Liver (tissue), 9 donors: Measurements from ENCODE around the gene RGS3. TPM values are rescaled to one million over a fixed set of nuclear protein-coding genes. Genes with fewer than 3 reads are reported as not detected.
A peak's percentile ranks its signal among the peaks of the same experiment; 100 is the strongest.

Source experiments
- DNase-seq: peaks from one replicate; pipeline ENCODE4 v3.0.0-alpha.2; 2017; ENCODE audit warnings: low spot score
- H3K27ac ChIP-seq, 2 donors: one replicate each; pipeline ENCODE4 v1.7.0; 2013; ENCODE audit warnings: inconsistent platforms in 2 of 2, low read length in 2 of 2, control low read depth in 1 of 2, low read depth in 1 of 2, mild to moderate bottlenecking in 1 of 2
- H3K27me3 ChIP-seq, 4 donors: one replicate each; pipeline versions ENCODE4 v1.6.1 to v1.7.0; 2013; ENCODE audit warnings: low read length in 3 of 4, inconsistent platforms in 1 of 4, mild to moderate bottlenecking in 1 of 4, moderate library complexity in 1 of 4; ENCODE audit not compliant: control insufficient read depth in 4 of 4, insufficient read depth in 4 of 4
- H3K36me3 ChIP-seq, 4 donors: one replicate each; pipeline versions ENCODE4 v1.6.1 to v1.7.0; 2013; ENCODE audit warnings: low read length in 3 of 4, mild to moderate bottlenecking in 3 of 4, low read depth in 1 of 4, moderate library complexity in 1 of 4; ENCODE audit not compliant: control insufficient read depth in 4 of 4, insufficient read depth in 3 of 4
- H3K4me1 ChIP-seq, 4 donors: one replicate each; pipeline versions ENCODE4 v1.6.1 to v1.7.0; 2013; ENCODE audit warnings: low read length in 3 of 4, mild to moderate bottlenecking in 3 of 4, moderate library complexity in 1 of 4; ENCODE audit not compliant: control insufficient read depth in 4 of 4, insufficient read depth in 4 of 4
- H3K4me3 ChIP-seq, 3 donors: one replicate each; pipeline versions ENCODE4 v1.6.1 to v1.7.0; 2013; ENCODE audit warnings: low read length in 3 of 3, control low read depth in 1 of 3, low read depth in 1 of 3, mild to moderate bottlenecking in 1 of 3
- H3K9ac ChIP-seq, 2 donors: one replicate each; pipeline ENCODE4 v1.7.0; 2013; ENCODE audit warnings: low read length in 2 of 2, mild to moderate bottlenecking in 2 of 2, moderate library complexity in 2 of 2, control low read depth in 1 of 2, low read depth in 1 of 2
- H3K9me3 ChIP-seq, 4 donors: one replicate each; pipeline versions ENCODE4 v1.6.1 to v1.7.0; 2013; ENCODE audit warnings: low read length in 3 of 4; ENCODE audit not compliant: control insufficient read depth in 4 of 4
- CTCF ChIP-seq: fragments of 150-350 bp; IDR thresholded peaks from 2 replicates; pipeline ENCODE4 v1.5.1; 2017; ENCODE audit warnings: improper control_type of control experiment, low read depth, low read length; ENCODE audit not compliant: missing input control
- FOXA2 ChIP-seq: IDR thresholded peaks from 2 replicates; pipeline ENCODE4 v1.6.1; 2016; ENCODE audit warnings: antibody characterized with exemption
- GABPA ChIP-seq, 2 donors: IDR thresholded peaks in 1 of 2; conservative IDR thresholded peaks in 1 of 2; 2 replicates each; pipeline ENCODE4 v1.6.1; 2016; ENCODE audit warnings: antibody characterized with exemption in 2 of 2, mild to moderate bottlenecking in 1 of 2, moderate library complexity in 1 of 2
- HNF4G ChIP-seq: IDR thresholded peaks from 2 replicates; pipeline ENCODE4 v1.6.1; 2016; ENCODE audit warnings: antibody characterized with exemption
- JUND ChIP-seq, 2 donors: IDR thresholded peaks; 2 replicates each; pipeline ENCODE4 v1.6.1; 2016; ENCODE audit warnings: antibody characterized with exemption in 2 of 2
- NR2F2 ChIP-seq: IDR thresholded peaks from 2 replicates; pipeline ENCODE4 v1.6.1; 2016; ENCODE audit warnings: antibody characterized with exemption
- RXRA ChIP-seq, 2 donors: IDR thresholded peaks; 2 replicates each; pipeline ENCODE4 v1.6.1; 2017 to 2018; ENCODE audit warnings: antibody characterized with exemption in 2 of 2, mild to moderate bottlenecking in 1 of 2
- SP1 ChIP-seq: IDR thresholded peaks from 2 replicates; pipeline ENCODE4 v1.6.1; 2018; ENCODE audit warnings: antibody characterized with exemption, mild to moderate bottlenecking
- TAF1 ChIP-seq: conservative IDR thresholded peaks from 2 replicates; pipeline ENCODE4 v1.6.1; 2016; ENCODE audit warnings: antibody characterized with exemption, mild to moderate bottlenecking
- YY1 ChIP-seq: IDR thresholded peaks from 2 replicates; pipeline ENCODE4 v1.6.1; 2016; ENCODE audit warnings: antibody characterized with exemption, mild to moderate bottlenecking
- ZBTB33 ChIP-seq: IDR thresholded peaks from 2 replicates; pipeline ENCODE4 v1.6.1; 2016; ENCODE audit warnings: antibody characterized with exemption
- WGBS: extraction: QIAGEN DNeasy Blood & Tissue Kit; methylation state at CpG from one replicate; pipeline ENCODE4 v1.1.7; 2013; 5-methylcytosine and 5-hydroxymethylcytosine counted together
- polyA plus RNA-seq, 2 donors: library from polyadenylated mRNA; stranded (reverse) in 1 of 2; unstranded in 1 of 2; fragments of 200-250 nt in 1 of 2; fragments of >200 nt in 1 of 2; fragmentation: Nextera tagmentation in 1 of 2; extraction: Ambion mirVana in 1 of 2; gene quantifications; one replicate each; pipeline versions ENCODE4 v1.2.1 to v1.2.3, GENCODE V29; 2013 to 2015
- total RNA-seq, 2 donors: library from RNA; depleted of rRNA; stranded (reverse); fragments of >200 nt; gene quantifications; one replicate each; pipeline ENCODE4 v1.2.3, GENCODE V29; 2014
- donor health status: healthy.
- donor health status: healthy.
- donor health status: healthy.
- donor health status: healthy.
- donor health status: healthy.

RGS3 gene
- total and polyA plus RNA-seq, 4 donors: 13.0 to 65.0 (median 28.3) TPM

- 30% methylated on average over 2 of the region's 2 CpGs for WGBS
- TF ChIP-seq HNF4G (no peak), NR2F2 (peak; percentile 85), FOXA2 (no peak), SP1 (peak; percentile 13), TAF1 (no peak)
- Histone ChIP-seq H3K9me3 (no peaks in the 10 kb centered on the region), H3K27ac (no peak overlapping the region), H3K9ac (no peak overlapping the region), H3K4me1 (peaks cover 0 to 5% (median 3%) of the 10 kb centered on the region in 4 donors), H3K27me3 (no peaks in the 10 kb centered on the region), H3K4me3 (no peak overlapping the region), H3K36me3 (no peaks in the 10 kb centered on the region)
- no peak for DNase-seq
Observed at GRCh38 chr9:113484258-113484730, 20.8 kb downstream of the RGS3 start.

DNA sequence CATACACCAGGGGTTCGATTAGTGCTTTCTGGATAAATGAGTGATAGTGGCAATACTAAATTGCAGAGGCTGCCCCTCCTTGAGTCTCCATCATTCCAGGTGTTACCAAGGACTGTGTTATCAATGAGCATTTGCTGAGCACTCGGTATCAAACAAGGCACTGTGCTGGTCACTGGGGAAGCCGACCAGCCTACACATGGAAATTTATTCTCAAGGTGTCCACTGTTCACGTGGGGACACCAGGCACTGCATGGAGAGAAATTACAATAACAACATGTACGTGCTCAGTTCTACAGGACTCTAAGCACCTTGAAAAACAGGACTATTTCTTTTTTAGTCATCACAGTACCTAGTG, 22.2 kb downstream of the RGS3 start:
- 94% methylated on average over 5 of the region's 5 CpGs for WGBS
- H3K27ac ChIP-seq: no peak overlapping the region
- DNase-seq: no peak
- no peaks in the 10 kb centered on the region for H3K9me3 ChIP-seq
- H3K27me3 ChIP-seq: no peaks in the 10 kb centered on the region
- no peak for TF ChIP-seq SP1
- H3K9ac ChIP-seq: no peak overlapping the region
- peaks cover 0 to 5% (median 3%) of the 10 kb centered on the region in 4 donors for H3K4me1 ChIP-seq
- H3K4me3 ChIP-seq: no peak overlapping the region
- H3K36me3 ChIP-seq: no peaks in the 10 kb centered on the region

DNA sequence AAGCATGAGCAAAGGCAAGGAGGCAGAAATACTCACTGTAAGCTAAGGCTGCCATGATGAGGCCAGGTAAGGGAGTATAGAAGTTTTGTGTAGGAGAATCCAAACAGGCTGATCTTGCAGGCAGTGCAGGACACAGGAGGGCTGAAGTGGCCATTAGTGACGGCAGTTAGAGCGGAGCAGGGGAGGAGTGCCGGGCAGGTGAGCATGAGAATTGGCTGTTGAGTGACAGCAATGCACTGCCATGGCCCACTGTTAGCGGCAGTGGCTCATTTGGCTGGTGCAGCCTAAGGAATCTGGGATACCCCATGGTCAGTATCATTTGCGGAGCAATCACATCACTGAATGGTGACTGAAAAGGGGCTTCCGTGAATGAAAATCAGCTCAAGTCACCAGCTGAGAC, 22.8 kb downstream of the RGS3 start:
- H3K27me3 ChIP-seq: no peaks in the 10 kb centered on the region
- no peak for DNase-seq
- H3K4me1 ChIP-seq: peaks cover 0 to under 1% (median under 1%) of the 10 kb centered on the region in 4 donors
- H3K9me3 ChIP-seq: no peaks in the 10 kb centered on the region
- H3K4me3 ChIP-seq: no peak overlapping the region
- no peaks in the 10 kb centered on the region for H3K36me3 ChIP-seq
- H3K9ac ChIP-seq: no peak overlapping the region
- WGBS: 99% methylated on average over 6 of the region's 6 CpGs
- no peak overlapping the region for H3K27ac ChIP-seq
- no peak for TF ChIP-seq ZBTB33
- no peak for TF ChIP-seq SP1
- no peak for TF ChIP-seq CTCF

GRCh38 chr9:113488071-113488470, 24.5 kb downstream of the RGS3 start:
- TF ChIP-seq GABPA (IDR thresholded peaks at IDR 0.05 in 1 of 2, conservative IDR thresholded peaks at IDR 0.05 in 1 of 2) (no peak), ZBTB33 (no peak), RXRA (IDR thresholded peaks at IDR 0.05) (no peak), NR2F2 (no peak), YY1 (no peak), JUND (IDR thresholded peaks at IDR 0.05) (no peak)
- H3K9ac ChIP-seq: no peak overlapping the region
- no peaks in the 10 kb centered on the region for H3K4me1 ChIP-seq
- 95% methylated on average over 4 of the region's 4 CpGs for WGBS
- no peak overlapping the region for H3K4me3 ChIP-seq
- no peak for DNase-seq
- H3K9me3 ChIP-seq: no peaks in the 10 kb centered on the region
- no peaks in the 10 kb centered on the region for H3K27me3 ChIP-seq
- H3K27ac ChIP-seq: no peak overlapping the region
- H3K36me3 ChIP-seq: no peaks in the 10 kb centered on the region
